Ascending aorta (tissue), 2 donors: ENCODE data around the gene G0S2. TPM values are rescaled to one million over a fixed set of nuclear protein-coding genes. Genes with fewer than 3 reads are reported as not detected.

Experiments
- DNase-seq, 2 donors: peaks; one replicate each; pipeline ENCODE4 v3.0.0-alpha.2; 2019; ENCODE audit warnings: low spot score in 2 of 2
- H3K27ac ChIP-seq, 2 donors: fragments of 200-600 bp; sonication (generic); one replicate each; pipeline ENCODE4 v1.5.1; 2016 to 2017; ENCODE audit warnings: mild to moderate bottlenecking in 1 of 2
- H3K27me3 ChIP-seq: fragments of 200-600 bp; sonication (generic); one replicate; pipeline ENCODE4 v1.5.1; 2017
- H3K36me3 ChIP-seq, 2 donors: fragments of 200-600 bp; sonication (generic); one replicate each; pipeline ENCODE4 v1.5.1; 2016
- H3K4me1 ChIP-seq, 2 donors: fragments of 200-600 bp; sonication (generic); one replicate each; pipeline ENCODE4 v1.5.1; 2016 to 2017; ENCODE audit warnings: mild to moderate bottlenecking in 1 of 2
- H3K4me3 ChIP-seq, 2 donors: fragments of 200-600 bp; sonication (generic); one replicate each; pipeline ENCODE4 v1.5.1; 2016 to 2017; ENCODE audit warnings: mild to moderate bottlenecking in 1 of 2
- H3K9me3 ChIP-seq, 2 donors: fragments of 200-600 bp; sonication (generic); one replicate each; pipeline ENCODE4 v1.5.1; 2016
- intact Hi-C: fragments of 100-400 bp; cut with DNase I; formaldehyde crosslinking; loops from one replicate; pipeline ENCODE4 v1.15.1; 2023
- total RNA-seq: library from RNA; depleted of rRNA; stranded (reverse); fragments of >200 nt; gene quantifications from one replicate; pipeline ENCODE4 v1.1.0, GENCODE V29; 2016
- TF ChIP-seq, protein P1 (sequence below), 3 experiments: fragments of 200-600 bp in 2 of 3; fragments of 450-650 bp in 1 of 3; sonication (generic) in 2 of 3; IDR thresholded peaks; one replicate each; pipeline ENCODE4 v1.5.1; 2016 to 2019; ENCODE audit warnings: antibody characterized with exemption in 3 of 3, mild to moderate bottlenecking in 1 of 3, moderate library complexity in 1 of 3

Gene G0S2
- total RNA-seq, 1 donor from 2014 or later = 15.1 TPM

DNA sequence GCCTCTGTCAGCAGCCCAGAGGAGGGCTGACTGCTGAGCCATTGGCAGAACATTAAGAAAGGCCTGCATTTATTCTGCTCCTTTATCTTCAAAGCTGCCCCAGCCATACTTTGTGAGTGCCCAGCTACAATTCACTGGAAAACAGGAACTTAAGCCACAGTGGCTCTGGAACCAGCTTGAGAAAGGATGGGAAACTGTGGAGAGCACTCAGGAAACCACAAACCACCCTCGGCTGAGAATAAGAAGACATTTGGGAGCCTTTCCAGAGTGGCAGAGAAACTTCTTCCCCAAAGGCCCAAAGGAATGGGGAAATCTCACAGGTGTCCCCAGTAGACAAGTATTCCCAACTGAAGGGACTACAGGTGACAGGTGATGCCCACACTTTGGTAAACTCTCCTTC lies 24.8 kb upstream of the G0S2 start:
- peak overlapping the region in 1 of 2 donors; percentile 12 for H3K27ac ChIP-seq
- no peaks in the 10 kb centered on the region for H3K27me3 ChIP-seq
- H3K4me3 ChIP-seq = no peak overlapping the region
- H3K9me3 ChIP-seq = no peaks in the 10 kb centered on the region
- intact Hi-C loops = no loop called here
- peaks cover 0 to 24% of the 10 kb centered on the region in 2 donors for H3K4me1 ChIP-seq
- no peaks in the 10 kb centered on the region for H3K36me3 ChIP-seq
- TF ChIP-seq, protein P1, sequence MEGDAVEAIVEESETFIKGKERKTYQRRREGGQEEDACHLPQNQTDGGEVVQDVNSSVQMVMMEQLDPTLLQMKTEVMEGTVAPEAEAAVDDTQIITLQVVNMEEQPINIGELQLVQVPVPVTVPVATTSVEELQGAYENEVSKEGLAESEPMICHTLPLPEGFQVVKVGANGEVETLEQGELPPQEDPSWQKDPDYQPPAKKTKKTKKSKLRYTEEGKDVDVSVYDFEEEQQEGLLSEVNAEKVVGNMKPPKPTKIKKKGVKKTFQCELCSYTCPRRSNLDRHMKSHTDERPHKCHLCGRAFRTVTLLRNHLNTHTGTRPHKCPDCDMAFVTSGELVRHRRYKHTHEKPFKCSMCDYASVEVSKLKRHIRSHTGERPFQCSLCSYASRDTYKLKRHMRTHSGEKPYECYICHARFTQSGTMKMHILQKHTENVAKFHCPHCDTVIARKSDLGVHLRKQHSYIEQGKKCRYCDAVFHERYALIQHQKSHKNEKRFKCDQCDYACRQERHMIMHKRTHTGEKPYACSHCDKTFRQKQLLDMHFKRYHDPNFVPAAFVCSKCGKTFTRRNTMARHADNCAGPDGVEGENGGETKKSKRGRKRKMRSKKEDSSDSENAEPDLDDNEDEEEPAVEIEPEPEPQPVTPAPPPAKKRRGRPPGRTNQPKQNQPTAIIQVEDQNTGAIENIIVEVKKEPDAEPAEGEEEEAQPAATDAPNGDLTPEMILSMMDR (IDR thresholded peaks at IDR 0.05) = no peak
- no peak for DNase-seq

DNA sequence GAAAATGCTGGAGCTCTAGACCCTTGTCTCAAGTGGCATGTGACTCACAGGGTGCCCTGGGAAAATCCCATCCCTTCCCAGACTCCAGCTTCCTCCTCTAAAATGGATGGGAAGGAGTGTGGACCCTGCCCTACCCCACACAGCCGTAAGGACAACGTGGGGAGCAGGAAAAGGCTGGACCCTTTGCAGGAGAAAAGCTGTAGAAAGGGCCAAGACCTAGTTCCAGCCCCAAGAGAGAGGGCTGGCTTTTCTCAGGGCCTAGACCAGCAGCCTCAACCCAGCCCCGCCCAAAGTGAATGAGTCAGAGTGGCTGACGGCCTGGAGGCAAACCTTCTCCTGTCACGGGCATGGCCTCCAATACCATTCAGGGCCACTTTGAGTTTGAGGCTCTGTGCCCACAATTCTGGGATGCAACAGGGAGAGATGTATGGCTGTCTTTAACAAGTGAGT lies 24.0 kb upstream of the G0S2 start:
- peak overlapping the region in 1 of 2 donors; percentile 12 for H3K27ac ChIP-seq
- TF ChIP-seq, protein P1 (IDR thresholded peaks at IDR 0.05) = no peak
- no peak overlapping the region for H3K4me3 ChIP-seq
- H3K36me3 ChIP-seq = no peaks in the 10 kb centered on the region
- no peaks in the 10 kb centered on the region for H3K27me3 ChIP-seq
- peaks cover 0 to 24% of the 10 kb centered on the region in 2 donors for H3K4me1 ChIP-seq
- no peaks in the 10 kb centered on the region for H3K9me3 ChIP-seq
- peak in 1 of 2 donors; percentile 83 for DNase-seq
- intact Hi-C loops = no loop called here

DNA sequence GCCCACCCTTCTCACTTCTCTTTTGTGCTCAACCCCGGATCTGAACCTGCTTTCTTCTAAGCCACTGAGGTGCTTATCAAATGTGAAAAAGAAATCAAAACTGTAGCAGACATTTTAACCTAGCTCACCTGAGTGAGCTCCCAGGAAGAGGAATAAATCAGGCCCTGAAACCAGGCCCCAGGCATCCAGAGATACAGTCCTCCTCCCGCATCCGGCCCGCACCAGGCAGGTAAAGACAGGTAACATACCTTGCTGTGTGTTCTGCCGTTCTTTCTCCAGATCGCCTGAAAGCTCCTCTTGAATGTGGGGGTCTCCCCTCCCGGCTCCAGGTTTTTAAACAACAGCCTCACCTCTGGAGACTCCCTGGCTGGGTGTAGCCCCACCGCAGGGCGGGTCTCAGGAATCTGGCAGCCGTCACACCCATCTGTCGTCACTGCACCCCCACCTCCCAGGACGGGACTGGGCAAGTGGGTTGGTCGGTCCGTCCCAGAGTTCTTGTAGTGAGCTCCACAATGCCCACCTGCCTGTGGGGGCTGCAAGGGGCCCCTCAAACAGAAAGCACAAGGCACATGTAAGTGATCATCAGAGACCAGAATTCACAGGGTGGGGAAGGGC lies 23.0 kb upstream of the G0S2 start, which contains the start of gene LAMB3:
Gene LAMB3, minus strand, starts transcription at position 305 of the 615 bp plus-strand sequence. CDS start 1,481 bp downstream, outside the sequence.
- H3K27ac ChIP-seq = peak within 1 kb of the TSS in 1 of 2 donors; percentile 12
- no peak for DNase-seq
- H3K4me3 ChIP-seq = no peak within 1 kb of the TSS
- TF ChIP-seq, protein P1 (IDR thresholded peaks at IDR 0.05) = no peak
- no peaks in the 10 kb centered on the region for H3K36me3 ChIP-seq
- intact Hi-C loops = no loop called here
- peaks cover 0 to 24% of the 10 kb centered on the region in 2 donors for H3K4me1 ChIP-seq
- H3K9me3 ChIP-seq = no peaks in the 10 kb centered on the region
- H3K27me3 ChIP-seq = no peaks in the 10 kb centered on the region

DNA sequence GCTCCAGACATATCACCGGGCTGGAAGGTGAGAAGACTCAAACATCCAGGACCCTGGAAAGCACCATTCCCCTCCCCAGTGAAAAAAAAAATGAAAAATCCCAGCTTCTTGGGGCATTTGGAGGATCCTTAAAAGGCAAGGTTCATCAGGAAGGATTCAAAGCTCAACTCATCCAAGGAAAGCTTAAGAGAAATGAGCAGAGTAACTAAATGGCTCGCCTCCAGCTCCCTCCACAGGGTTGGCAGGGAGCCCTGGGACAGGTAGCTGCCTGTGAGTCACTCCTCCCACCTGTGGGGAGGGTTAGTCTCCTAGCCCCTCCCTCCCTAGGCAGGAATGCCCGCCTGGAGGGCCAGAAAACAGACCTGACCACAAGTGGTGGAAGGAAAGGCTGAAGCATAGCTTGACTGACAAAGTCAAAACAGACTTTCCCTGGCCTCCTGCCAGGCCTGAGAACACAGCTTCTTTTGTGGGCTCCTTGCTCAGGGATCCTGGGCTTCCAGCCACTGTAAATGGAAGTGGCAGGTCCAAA lies 22.3 kb upstream of the G0S2 start:
- peaks cover 0 to 24% of the 10 kb centered on the region in 2 donors for H3K4me1 ChIP-seq
- intact Hi-C loops = no loop called here
- DNase-seq = no peak
- H3K4me3 ChIP-seq = no peak overlapping the region
- no peaks in the 10 kb centered on the region for H3K9me3 ChIP-seq
- no peaks in the 10 kb centered on the region for H3K36me3 ChIP-seq
- H3K27me3 ChIP-seq = no peaks in the 10 kb centered on the region
- no peak overlapping the region for H3K27ac ChIP-seq
- TF ChIP-seq, protein P1 (IDR thresholded peaks at IDR 0.05) = no peak

DNA sequence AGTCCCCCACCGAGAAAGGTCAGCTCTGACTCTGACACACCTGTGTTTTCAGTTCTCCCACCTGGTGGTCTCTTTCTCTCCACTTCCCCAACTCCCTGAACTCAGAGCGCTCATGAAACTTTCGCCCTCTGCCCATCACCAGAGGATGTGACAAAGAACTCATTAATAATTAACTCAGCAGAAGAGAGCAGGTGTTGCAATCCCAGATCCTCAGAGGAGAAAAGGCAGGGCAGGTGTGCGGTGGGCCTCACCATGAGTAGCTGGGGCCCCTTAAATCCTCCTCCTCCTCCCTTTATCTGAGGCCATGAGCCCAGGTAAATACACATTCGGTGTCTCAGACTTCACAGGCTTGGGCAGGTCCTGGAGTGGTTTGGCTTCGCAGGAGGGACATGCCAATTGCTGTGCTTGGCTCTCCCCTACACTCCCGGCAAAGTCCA lies 21.3 kb upstream of the G0S2 start:
- no peaks in the 10 kb centered on the region for H3K9me3 ChIP-seq
- no peaks in the 10 kb centered on the region for H3K27me3 ChIP-seq
- no peak overlapping the region for H3K27ac ChIP-seq
- TF ChIP-seq, protein P1 (IDR thresholded peaks at IDR 0.05) = no peak
- no peak overlapping the region for H3K4me3 ChIP-seq
- H3K36me3 ChIP-seq = no peaks in the 10 kb centered on the region
- intact Hi-C loops = no loop called here
- no peak for DNase-seq
- H3K4me1 ChIP-seq = peaks cover 0 to 17% of the 10 kb centered on the region in 2 donors
